Neuron (in vitro differentiated cells): ENCODE results near the gene ZBED3.

Source experiments
- H2AFZ ChIP-seq: one replicate; pipeline ENCODE4 v1.6.1; 2013; ENCODE audit warnings: low read depth, mild to moderate bottlenecking, inconsistent platforms, low read length, moderate library complexity
- H3K27me3 ChIP-seq: one replicate; pipeline ENCODE4 v1.6.1; 2013; ENCODE audit warnings: low read length; ENCODE audit not compliant: insufficient read depth
- H3K36me3 ChIP-seq: one replicate; pipeline ENCODE4 v1.6.1; 2013; ENCODE audit warnings: low read length; ENCODE audit not compliant: insufficient read depth
- H3K4me1 ChIP-seq: one replicate; pipeline ENCODE4 v1.6.1; 2013; ENCODE audit warnings: low read length; ENCODE audit not compliant: insufficient read depth
- H3K4me3 ChIP-seq: 2 replicates; pipeline ENCODE4 v1.5.1; 2013; ENCODE audit warnings: mild to moderate bottlenecking, low read length, moderate library complexity
- H3K9me3 ChIP-seq: one replicate; pipeline ENCODE4 v1.6.1; 2013; ENCODE audit warnings: low read length

The ZBED3 gene

DNA sequence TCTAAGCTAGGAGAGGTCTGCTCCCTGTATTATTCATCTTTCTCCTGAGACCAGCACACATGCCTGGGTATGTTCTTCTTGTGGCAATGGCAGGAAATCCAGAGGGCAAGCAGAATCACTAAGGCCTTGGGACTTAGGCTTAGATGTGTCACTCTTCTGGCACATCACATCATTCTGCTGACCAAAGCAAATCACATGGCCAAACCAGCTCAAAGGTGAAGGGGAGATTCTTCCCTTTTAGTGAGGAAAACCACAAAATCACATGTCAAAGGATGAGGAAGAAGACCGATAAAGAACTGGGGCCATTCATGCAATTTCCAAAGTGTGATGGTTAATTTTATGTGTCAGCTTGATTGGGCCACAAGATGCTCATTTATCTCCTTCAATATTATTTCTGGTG lies 62.6 kb downstream of the ZBED3 start:
- Histone ChIP-seq H3K9me3 (peaks cover 3% of the 10 kb centered on the region), H3K27me3 (peaks cover 3% of the 10 kb centered on the region), H2AFZ (no peak overlapping the region), H3K4me1 (no peaks in the 10 kb centered on the region), H3K36me3 (no peaks in the 10 kb centered on the region), H3K4me3 (no peak overlapping the region)

DNA sequence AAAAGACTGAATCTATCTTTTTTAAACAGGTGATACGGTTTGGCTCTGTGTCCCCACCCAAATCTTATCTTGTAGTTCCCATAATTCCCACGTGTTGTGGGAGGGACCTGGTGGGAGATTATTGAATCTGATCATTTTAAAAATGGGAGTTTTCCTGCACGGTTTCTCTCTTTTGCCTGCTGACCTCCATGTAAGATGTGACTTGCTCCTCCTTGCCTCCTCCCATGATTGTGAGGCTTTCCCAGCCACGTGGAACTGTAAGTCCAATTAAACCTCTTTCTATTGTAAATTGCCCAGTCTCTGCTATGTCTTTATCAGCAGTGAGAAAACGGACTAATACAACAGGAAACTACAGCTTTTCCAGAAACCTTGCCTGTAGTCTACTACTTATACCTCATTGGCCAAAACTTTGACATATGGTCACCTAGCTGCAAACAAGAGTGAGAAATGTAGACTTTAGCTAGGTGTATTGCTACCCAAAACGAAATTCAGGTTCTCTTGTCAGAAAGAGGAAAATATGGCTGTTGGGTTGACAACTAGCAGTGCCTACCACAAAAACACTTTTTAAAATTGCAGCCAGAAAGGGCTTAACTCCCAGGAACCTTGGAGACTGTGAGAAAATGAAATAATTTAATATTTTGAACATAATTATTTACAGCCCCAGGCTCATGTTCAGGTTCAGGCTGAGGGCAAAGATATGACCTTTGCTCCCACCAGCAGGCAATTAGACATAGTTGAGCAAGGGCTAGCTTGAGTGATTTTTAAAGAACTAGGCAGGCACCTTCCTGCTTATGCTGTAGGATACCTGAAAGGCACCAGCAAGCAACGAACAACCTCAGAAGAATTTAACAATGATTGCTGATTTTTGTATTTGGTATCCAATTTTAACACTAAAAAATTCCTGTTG lies 64.3 kb downstream of the ZBED3 start:
- Histone ChIP-seq H3K36me3 (no peaks in the 10 kb centered on the region), H2AFZ (no peak overlapping the region), H3K9me3 (no peaks in the 10 kb centered on the region)

More for the DNA sequence above, 64.3 kb downstream of the ZBED3 start:
- Histone ChIP-seq H3K4me3 (no peak overlapping the region), H3K4me1 (no peaks in the 10 kb centered on the region), H3K27me3 (peaks cover 3% of the 10 kb centered on the region)
